GM18511 (cell line): ENCODE results near the gene HM13.
"Not testable (repeated sequence)": the region's sequence is repeated elsewhere in the genome, so short reads cannot be mapped to it uniquely, and the experiment has no call there.

Source experiments
- ATAC-seq: cut with Tn5 transposase; IDR thresholded peaks from one replicate; pipeline ENCODE4 v1.9.1; 2021; ENCODE audit warnings: mild to moderate bottlenecking, moderate library complexity; ENCODE audit not compliant: unreplicated experiment

Gene HM13

DNA sequence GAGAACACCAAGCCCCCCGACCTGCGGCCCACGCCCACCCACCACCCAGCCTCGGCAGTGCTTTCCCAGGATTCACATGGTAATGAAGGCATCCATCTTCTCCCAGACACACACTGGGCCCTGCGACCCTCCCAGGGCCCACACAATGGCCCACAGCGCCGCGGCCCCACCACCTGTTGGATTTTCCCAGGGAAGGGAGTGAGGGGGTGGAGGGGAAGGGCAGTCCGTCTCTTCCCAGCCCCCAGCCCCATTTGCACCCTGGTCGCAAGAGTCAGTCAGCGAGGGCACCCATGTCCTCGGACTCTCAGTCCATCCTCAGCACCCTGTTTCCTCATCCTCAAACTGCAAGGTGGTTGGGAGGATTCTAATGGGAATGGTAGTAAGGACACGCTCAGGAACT, 67.1 kb downstream of the HM13 start:
- ATAC-seq: no peak

DNA sequence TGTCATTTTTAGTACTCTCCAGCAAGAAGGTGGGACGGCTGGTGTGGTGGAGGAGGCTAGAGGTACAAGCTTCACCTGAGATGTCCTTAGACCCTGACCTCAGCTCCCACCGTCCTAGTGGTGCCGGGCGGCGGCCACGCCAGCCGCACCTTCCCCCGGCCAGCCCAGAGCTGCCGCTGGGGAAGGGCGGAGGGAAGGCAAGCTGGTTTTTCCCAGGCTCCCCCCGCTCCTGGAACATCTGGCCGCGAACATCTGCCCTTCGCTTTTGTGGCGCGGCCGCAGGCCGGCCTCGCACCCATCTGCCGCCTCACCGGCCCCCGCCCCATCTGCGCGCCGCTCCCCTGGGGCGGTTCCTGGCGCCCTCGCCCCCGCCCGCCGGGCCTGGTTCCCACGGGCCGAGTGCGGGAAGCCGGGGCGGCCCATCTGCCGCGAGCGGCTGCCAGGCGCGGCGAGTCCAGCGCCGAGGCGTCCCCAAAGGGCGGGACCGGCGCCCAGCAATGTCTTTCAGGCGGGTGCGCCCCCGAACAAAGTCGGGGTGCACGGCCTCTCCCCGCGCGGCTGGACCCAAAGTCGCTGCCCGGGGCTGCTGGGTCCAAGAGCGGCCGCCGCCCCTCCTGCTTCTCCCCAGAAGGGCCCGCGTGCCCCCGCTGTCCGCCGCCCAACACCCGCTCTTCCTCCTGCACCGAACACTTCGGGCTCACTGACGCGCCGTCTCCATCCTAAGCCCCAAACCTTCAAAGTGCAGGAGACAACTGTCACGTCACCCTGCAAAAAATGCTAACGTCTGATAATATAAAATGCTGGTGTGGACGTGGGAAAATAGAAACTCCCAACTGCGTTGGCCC, 73.5 kb downstream of the HM13 start:
- no peak for ATAC-seq

DNA sequence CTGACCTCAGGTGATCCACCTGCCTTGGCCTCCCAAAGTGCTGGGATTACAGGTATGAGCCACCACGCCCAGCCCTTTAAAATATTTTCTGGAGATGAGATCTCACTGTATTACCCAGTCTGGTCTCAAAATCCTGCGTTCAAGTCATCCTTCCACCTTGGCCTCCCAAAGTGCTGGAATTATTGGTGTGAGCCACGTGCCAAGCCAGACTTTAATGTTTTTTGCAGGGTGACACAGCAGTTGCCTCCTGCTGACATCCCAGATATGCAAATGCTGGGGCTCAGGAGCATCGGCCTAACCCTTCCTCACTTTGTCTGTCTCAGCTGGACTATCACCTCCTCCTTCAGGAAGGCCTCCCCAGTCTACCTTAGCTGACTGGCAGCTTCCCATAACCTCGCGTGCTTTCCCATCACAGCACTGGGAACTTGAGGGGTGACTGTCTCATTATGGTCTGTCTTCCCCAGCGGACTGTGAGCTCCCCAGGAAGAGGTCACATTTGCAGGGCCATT, 76.5 kb downstream of the HM13 start:
- ATAC-seq: no peak

DNA sequence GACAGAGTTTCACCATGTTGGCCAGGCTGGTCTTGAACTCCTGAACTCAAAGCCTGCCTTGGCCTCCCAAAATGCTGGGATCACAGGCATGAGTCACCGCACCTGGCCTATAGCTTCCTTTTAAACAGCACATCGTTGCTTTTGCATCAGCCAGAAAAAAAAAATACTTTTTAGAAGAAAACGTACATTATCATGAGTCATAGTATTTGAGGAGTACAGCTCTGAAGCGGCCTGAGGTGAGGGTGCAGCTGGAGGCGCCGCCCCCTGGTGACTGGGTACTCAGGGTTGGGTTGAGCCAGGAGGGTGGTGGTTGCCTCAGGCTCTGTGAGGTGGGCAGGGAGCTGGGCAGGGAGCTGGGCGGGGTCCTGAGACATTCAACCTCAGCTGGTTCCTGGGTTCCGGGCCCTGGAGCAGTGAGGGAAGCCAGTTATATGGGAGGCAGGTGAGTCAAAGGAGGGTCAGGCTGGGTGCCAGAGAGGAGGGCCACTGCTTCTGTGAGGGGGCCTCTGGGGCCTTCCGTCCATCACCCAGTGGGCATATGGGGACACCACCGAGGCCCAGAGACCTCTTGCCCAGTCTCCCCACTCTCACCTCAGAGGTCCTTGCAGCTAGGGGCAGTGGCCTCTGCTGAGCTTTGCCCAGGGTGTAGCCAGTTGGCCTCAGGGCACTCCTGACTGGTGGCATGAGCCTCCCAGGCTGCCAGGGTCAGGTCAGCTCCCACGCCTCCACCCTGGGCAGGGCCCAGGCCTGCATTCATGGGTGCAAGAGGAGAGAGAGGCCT, 79.2 kb downstream of the HM13 start:
- no peak for ATAC-seq

DNA sequence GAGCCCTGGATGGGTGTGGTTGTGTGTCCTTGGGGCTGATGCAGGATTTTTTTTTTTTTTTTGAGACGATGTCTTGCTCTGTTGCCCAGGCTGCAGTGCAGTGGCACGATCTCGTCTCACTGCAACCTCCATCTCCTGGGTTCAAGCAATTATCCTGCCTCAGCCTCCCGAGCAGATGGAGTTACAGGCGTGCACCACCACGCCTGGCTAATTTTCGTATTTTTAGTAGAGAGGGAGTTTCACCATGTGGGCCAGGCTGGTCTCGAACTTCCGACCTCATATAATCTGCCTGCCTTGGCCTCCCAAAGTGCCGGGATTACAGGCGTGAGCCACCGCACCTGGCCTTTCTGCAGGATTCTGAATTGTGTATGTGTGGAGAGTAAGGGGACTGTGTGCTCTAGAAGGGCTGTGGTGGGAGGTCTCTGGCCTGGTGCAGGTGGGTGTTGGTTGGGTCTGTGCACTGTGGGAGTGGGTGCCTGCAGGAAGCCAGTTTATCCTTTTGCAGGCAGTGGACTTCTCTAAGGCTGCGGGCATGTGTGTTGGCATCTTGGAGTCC, 79.8 kb downstream of the HM13 start:
- ATAC-seq: no peak

DNA sequence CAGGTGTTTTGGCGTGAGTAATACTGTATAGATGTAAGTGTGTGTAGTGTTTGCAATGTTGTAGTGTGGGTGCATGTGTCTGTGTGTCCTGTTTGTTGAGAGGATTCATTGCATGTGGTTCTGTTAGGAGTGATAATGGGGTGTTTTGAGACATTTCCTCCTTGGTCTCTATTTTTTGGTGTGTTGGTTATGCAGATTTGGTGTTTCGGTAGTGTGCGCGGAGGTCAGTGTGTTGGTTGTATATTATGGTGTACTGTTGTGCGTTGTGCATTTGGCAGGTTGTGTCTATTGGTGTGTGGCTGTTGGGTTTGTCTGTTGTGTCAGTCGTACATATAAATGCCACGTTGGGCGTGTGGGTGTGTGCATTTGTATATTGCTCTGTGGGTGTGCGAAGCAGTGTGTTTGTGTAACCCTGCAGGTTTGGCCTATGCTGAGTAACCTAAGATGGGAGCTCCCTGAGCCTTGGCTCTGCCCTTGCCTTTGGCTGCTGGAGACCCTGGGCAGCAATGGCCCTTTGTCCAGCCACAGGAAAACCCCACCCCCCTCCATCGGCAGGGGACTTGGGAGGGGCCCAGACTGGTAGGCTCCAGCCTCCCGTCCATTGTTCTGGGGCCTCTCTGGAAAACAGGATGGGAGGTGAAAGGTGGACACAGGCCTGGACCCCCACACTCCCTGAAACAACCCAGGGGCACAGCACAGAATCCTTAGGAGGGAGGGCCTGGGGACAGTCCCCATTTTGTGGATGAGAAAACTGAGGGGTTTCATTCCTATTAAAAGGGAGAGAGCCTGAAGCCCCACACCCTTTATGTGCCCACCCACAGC, 80.5 kb downstream of the HM13 start:
- no peak for ATAC-seq

DNA sequence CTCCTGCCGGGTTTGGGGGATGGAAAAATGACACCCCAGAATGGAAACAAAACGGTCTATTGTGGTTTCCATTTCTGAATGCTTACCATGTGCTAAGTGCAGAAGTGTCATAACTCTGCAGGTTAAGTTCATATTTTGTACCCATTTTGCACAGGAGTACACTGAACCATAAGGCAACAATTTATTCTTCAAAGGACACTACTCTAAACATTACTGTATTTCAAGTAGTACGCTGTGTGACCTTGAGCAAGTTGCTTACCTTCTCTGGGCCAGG, 81.1 kb downstream of the HM13 start:
- no peak for ATAC-seq

DNA sequence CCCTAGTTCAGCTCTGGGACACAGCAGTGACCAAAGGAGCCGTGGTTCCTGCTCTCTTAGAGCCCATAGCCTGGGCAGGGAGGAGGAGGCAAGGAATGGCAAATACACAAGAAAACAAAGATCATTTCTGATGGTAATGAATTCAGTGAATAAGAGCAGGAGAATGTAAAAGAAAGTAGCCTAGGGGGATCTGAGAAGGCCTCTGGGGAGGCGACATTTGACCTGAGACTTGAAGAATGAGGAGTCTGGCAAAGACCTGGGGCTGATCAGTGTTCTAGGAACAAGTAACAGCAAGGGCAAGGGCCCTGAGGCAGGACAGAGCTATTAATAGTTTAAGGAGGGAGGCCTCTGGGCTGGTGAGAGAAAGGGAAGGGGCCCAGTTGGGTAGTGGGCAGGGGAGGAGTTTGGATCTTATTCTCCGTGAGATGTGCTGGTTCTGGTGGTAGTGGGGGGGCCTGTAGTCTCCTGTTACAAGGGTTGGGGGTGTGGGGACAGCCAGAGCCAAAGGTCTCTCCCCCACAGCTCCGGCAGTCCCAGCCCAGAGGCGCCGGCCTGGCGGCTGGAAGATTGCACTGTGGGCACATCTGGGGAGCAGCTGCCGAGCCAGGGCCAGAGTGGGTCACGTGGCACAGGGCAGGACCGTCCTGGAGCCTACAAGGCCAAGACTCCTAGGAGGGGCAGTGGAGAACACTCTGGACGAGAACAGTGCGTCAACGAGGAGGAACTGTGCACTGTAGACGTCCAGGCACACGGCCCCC, 81.6 kb downstream of the HM13 start:
- no peak for ATAC-seq

DNA sequence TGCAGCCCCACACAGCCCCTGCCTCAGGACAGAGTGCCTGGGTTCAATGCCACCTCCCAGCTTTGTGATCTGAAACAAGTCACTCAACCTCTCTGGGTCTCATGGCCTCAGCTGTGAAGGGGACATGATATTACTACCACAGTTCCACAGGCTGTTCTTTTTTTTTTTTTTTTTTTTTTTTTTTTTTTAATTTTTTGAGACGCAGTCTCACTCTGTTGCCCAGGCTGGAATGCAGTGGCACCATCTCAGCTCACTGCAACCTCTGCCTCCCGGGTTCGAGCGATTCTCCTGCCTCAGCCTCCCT, 82.1 kb downstream of the HM13 start:
- ATAC-seq: not testable (repeated sequence)

DNA sequence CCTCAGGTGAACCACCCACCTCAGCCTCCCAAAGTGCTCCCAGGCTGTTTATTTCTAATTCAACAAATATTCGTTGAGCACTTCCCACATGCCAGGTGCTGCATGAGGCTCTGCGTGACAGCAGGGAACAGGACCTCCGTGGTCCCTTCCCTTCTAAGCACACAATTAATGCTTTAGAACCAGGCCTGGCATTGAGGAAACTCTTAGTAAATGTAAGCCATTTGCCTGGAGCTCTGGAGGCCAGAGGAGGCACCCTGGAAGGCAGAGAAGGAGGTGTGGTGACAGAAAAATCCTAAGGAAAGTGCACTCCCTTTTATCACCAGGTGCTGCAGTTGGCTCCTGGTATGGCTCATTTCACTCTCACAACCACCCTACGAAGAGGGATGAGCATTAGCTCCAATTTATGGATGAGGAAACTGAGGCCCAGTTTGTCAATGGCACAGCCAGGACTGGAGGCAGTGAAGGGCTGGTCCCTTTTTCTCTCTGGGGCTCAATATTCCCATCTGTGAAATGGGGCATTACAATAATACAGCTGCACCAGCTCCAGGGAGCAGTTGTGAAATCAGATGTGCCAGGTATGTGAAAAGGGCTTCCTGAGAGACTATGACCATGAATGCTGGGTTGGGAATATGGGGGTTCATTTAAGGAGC, 82.7 kb downstream of the HM13 start:
- ATAC-seq: no peak

DNA sequence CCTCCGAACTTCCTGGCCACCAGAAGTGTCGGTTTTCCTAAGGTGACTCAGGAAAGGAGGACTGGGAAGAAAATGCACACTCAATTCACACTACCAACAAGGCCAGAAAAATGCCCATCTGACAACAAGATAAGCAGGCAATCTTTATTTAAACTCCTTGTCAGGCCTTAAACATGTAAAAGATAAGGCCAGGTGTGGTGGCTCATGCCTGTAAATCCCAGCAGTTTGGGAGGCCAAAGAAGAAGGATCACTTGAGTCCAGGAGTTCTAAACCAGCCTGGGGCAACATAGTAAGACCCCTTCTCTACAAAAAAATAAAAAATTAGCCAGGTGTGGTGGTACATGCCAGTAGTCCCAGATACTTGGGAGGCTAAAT, 83.2 kb downstream of the HM13 start:
- no peak for ATAC-seq

DNA sequence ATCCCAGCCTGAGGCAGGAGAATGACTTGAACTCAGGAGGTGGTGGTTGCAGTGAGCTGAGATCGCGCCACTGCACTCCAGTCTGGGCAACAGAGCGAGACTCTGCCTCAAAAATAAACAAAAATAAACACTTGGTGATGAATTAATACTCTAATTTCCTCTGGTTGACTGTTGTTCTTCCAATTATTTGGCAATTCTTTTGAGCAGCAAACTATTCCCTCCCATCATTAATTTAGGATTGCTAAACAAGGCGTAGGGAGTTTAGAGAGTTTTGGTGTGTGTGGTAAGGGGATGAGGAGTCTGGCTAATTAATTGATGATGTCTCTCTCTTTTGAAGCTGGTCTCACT, 88.2 kb downstream of the HM13 start:
- no peak for ATAC-seq

DNA sequence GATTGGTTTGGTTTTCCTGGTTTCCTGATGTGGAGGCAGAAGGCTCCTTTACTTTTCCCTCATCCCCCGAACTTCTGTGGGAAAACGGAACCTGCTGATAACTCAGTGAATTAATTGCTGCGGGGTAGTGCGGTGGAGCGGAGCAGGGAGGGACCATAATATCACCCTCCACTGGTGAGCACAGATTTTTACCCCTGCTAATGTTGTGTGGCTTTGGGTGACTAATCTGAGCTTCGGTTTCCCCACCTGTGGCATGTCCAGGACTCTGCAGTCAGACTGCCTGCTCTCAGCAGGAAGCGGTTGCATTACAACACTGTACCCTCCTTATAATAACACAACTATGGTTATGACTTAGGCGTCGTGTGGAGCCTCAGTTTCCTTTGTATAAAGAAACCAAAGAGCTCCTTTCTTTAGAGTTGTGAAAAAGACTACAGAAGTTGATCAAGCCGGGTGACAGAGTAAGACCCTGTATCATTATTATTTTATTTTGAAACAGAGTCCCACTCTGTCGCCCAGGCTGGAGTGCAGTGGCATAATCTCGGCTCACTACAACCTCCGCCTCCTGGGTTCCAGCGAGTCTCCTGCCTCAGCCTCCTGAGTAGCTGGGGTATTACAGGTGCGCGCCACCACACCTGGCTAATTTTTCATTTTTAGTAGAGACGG, 88.7 kb downstream of the HM13 start:
- peak; percentile 62 for ATAC-seq

DNA sequence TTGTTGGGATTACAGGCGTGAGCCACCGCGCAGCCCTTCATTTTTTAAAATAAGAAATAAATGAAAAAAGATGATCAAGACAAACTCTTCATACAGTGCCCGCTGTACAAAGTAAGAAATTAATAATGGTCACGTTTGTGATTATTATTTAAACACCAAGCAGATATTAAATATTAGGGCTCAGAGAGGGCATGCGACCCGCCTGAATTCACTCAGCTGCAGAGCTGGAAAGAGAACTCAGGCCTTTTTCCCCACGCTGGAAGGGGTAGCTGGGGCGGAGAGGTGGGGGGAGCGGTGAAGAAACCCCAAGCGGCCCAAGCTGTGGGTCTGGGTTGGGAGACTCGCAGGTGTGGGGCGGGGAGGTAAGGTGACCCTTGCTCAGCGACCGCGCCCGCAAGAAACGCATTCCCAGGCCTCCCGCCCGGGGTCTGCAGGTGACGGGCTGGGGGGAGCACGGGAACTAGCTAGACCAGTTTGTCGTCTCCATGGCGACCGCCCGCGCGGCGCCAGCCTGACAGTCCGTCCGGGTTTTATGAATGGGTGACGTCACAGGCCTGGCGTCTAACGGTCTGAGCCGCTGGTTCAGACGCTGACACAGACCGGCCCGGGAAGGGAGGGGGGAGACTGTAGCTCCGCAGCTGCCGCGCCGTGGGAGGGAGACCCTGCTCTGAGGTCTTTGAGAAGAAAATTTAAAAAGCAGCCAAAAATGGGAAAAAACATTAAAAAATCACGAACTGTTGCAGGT, 89.8 kb downstream of the HM13 start:
- peak; percentile 53 for ATAC-seq

DNA sequence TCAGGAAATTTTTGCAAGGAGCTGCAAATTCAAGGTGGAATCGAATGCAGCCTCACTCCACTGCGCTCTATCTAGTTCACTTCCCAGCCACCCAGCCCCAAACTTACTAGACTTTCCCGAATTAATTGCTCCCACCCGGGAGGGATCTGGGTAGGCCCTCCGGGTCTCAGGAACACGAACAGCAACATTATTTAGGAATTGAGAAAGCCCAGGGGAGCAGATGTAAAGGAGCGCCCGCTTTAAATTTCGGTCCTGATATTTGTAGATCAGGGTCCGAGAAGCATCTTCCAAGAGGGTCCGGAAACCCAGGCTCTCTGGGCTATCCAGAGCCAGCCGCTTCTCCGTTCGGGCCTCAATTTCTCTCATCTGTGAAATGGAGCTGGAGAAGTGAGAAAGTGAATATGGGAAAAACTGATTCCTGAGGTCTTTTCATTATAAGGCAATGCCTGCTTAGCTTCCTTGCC, 90.4 kb downstream of the HM13 start:
- ATAC-seq: no peak

DNA sequence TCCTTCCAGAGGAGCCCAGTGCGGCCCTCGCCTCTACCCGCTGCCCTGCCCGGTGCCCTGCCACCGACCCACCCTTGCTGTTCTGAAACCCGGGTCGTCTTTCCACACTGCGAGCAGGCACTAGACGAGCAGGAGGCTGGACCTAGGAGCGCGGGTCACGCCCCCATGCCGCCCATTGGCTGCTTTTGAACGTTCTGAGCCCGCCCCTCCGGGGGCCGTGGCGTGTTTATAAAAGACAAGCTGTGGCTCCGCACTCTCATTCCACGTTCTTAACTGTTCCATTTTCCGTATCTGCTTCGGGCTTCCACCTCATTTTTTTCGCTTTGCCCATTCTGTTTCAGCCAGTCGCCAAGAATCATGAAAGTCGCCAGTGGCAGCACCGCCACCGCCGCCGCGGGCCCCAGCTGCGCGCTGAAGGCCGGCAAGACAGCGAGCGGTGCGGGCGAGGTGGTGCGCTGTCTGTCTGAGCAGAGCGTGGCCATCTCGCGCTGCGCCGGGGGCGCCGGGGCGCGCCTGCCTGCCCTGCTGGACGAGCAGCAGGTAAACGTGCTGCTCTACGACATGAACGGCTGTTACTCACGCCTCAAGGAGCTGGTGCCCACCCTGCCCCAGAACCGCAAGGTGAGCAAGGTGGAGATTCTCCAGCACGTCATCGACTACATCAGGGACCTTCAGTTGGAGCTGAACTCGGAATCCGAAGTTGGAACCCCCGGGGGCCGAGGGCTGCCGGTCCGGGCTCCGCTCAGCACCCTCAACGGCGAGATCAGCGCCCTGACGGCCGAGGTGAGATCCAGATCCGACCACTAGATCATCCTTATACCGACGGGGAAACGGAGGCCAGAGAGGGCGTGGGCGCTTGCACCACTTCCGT, 91.0 kb downstream of the HM13 start, which contains the start of gene ID1:
Gene ID1 (plus strand): TSS at position 259 of the 871 bp plus-strand sequence. CDS start 99 bp downstream, at position 358.
- ATAC-seq: peak; percentile 88

DNA sequence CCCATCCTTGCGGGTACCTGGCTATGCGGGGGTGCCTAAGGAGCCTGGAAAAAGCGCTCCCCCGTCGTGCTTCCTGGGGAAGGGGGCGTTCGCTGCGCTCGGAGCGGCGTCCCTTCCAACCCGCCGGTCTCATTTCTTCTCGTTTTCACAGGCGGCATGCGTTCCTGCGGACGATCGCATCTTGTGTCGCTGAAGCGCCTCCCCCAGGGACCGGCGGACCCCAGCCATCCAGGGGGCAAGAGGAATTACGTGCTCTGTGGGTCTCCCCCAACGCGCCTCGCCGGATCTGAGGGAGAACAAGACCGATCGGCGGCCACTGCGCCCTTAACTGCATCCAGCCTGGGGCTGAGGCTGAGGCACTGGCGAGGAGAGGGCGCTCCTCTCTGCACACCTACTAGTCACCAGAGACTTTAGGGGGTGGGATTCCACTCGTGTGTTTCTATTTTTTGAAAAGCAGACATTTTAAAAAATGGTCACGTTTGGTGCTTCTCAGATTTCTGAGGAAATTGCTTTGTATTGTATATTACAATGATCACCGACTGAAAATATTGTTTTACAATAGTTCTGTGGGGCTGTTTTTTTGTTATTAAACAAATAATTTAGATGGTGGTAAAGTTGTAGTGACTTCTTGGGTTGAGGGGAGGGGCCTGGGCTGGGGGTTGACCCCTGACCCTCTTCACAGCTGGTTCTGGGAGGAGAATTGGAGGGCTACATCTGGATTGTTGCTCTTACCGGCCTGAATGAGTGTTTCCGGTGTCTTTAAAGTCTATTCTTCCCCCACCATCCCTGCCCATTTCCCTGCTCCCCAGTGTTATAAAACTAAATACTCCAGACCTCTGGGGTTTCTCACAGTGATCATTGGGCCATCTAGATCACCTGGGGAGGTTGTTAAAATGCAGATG, 91.9 kb downstream of the HM13 start:
- ATAC-seq: no peak
